ENCODE data around the gene PCDHB9.
"Not testable (repeated sequence)": the region's sequence is repeated elsewhere in the genome, so short reads cannot be mapped to it uniquely, and the experiment has no call there.

- TF ChIP-seq, protein P1, sequence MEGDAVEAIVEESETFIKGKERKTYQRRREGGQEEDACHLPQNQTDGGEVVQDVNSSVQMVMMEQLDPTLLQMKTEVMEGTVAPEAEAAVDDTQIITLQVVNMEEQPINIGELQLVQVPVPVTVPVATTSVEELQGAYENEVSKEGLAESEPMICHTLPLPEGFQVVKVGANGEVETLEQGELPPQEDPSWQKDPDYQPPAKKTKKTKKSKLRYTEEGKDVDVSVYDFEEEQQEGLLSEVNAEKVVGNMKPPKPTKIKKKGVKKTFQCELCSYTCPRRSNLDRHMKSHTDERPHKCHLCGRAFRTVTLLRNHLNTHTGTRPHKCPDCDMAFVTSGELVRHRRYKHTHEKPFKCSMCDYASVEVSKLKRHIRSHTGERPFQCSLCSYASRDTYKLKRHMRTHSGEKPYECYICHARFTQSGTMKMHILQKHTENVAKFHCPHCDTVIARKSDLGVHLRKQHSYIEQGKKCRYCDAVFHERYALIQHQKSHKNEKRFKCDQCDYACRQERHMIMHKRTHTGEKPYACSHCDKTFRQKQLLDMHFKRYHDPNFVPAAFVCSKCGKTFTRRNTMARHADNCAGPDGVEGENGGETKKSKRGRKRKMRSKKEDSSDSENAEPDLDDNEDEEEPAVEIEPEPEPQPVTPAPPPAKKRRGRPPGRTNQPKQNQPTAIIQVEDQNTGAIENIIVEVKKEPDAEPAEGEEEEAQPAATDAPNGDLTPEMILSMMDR (IDR thresholded peaks at IDR 0.05), result not testable (repeated sequence)
- TF ChIP-seq POLR2A (IDR thresholded peaks at IDR 0.05), result not testable (repeated sequence)
Observed at GRCh38 chr5:141151632-141152031, 35.3 kb upstream of the PCDHB9 start.
